GDM1 (cell line): ENCODE results near the gene PDSS2.

Source experiments
- DNase-seq: peaks from one replicate; lab custom pipeline; 2025; lab: John Stamatoyannopoulos, UW

The PDSS2 gene

GRCh38 chr6:107267634-107268033, 191.7 kb downstream of the PDSS2 start:
- no peak for DNase-seq

- DNase-seq, result no peak
These were observed 192.4 kb downstream of the PDSS2 start for GRCh38 chr6:107267006-107267405.

- no peak for DNase-seq
These were observed 192.8 kb downstream of the PDSS2 start for GRCh38 chr6:107266563-107266962.

GRCh38 chr6:107264357-107264840, 195.0 kb downstream of the PDSS2 start:
- DNase-seq, result no peak

- DNase-seq, result no peak
These were observed 199.4 kb downstream of the PDSS2 start for GRCh38 chr6:107259951-107260350.

- no peak for DNase-seq
These were observed 211.2 kb downstream of the PDSS2 start for GRCh38 chr6:107248147-107248546.

- DNase-seq, result no peak
These were observed 212.3 kb downstream of the PDSS2 start for GRCh38 chr6:107246972-107247615.

GRCh38 chr6:107246249-107246971, 213.0 kb downstream of the PDSS2 start:
- DNase-seq, result no peak

- no peak for DNase-seq
These were observed 214.5 kb downstream of the PDSS2 start for GRCh38 chr6:107244742-107245480.

- DNase-seq, result no peak
These were observed 215.2 kb downstream of the PDSS2 start for GRCh38 chr6:107244082-107244741.

- DNase-seq, result no peak
These were observed 215.9 kb downstream of the PDSS2 start for GRCh38 chr6:107243471-107243870.

- no peak for DNase-seq
These were observed 221.2 kb downstream of the PDSS2 start for GRCh38 chr6:107237992-107238660.

- DNase-seq, result no peak
These were observed 223.9 kb downstream of the PDSS2 start for GRCh38 chr6:107235511-107235910.

- DNase-seq, result no peak
These were observed 224.4 kb downstream of the PDSS2 start for GRCh38 chr6:107235007-107235406.

- DNase-seq, result no peak
These were observed 228.1 kb downstream of the PDSS2 start for GRCh38 chr6:107231243-107231642.

GRCh38 chr6:107230448-107230847, 228.9 kb downstream of the PDSS2 start:
- no peak for DNase-seq

GRCh38 chr6:107230024-107230423, 229.3 kb downstream of the PDSS2 start:
- DNase-seq, result no peak

- no peak for DNase-seq
These were observed 230.6 kb downstream of the PDSS2 start for GRCh38 chr6:107228754-107229153.

GRCh38 chr6:107221519-107221918, 237.8 kb downstream of the PDSS2 start:
- DNase-seq, result no peak

- DNase-seq, result no peak
These were observed 239.5 kb downstream of the PDSS2 start for GRCh38 chr6:107219851-107220250.

GRCh38 chr6:107218142-107218541, 241.2 kb downstream of the PDSS2 start:
- DNase-seq, result no peak

- DNase-seq, result no peak
These were observed 242.1 kb downstream of the PDSS2 start for GRCh38 chr6:107217248-107217647.
